OCI-LY3 (cell line): ENCODE data around the gene AKIRIN2.

ENCODE experiments used
- EZH2phosphoT487 ChIP-seq: fragments of 200-600 bp; shearing (Covaris generic); IDR thresholded peaks from 2 replicates; pipeline ENCODE4 v1.6.1; 2018; ENCODE audit warnings: antibody characterized with exemption, mixed run types, low read depth
- TF ChIP-seq, protein P1 (sequence below): fragments of 200-600, 300-600 bp; sonication (generic); IDR thresholded peaks from 2 replicates; pipeline ENCODE4 v1.5.1; 2014; ENCODE audit warnings: antibody characterized with exemption, low read length, low read depth

DNA sequence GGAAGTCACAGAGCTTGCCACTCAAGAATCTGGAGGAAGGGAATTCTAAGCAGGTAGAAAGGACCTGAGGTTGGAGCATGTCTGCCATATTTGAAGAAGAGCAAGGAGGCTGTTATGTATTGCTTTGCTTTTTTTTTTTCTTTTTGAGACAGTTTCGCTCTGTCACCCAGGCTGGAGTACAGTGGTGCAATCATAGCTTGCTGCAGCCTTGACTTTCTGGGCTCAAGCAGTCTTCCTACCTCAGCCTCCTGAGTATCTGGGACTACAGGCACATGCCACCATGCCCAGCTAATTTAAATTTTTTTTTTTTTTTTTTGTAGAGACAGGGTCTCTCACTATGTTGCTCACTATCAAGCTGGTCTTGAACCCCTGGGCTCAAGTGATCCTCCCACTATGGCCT is 71.3 kb downstream of the AKIRIN2 start:
- TF ChIP-seq, protein P1, sequence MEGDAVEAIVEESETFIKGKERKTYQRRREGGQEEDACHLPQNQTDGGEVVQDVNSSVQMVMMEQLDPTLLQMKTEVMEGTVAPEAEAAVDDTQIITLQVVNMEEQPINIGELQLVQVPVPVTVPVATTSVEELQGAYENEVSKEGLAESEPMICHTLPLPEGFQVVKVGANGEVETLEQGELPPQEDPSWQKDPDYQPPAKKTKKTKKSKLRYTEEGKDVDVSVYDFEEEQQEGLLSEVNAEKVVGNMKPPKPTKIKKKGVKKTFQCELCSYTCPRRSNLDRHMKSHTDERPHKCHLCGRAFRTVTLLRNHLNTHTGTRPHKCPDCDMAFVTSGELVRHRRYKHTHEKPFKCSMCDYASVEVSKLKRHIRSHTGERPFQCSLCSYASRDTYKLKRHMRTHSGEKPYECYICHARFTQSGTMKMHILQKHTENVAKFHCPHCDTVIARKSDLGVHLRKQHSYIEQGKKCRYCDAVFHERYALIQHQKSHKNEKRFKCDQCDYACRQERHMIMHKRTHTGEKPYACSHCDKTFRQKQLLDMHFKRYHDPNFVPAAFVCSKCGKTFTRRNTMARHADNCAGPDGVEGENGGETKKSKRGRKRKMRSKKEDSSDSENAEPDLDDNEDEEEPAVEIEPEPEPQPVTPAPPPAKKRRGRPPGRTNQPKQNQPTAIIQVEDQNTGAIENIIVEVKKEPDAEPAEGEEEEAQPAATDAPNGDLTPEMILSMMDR, result no peak
- TF ChIP-seq EZH2phosphoT487, result no peak
